HEK293 (cell line): ENCODE measurements around the gene FAM72B.
"Not testable (repeated sequence)": the region's sequence is repeated elsewhere in the genome, so short reads cannot be mapped to it uniquely, and the experiment has no call there.

ENCODE experiments used
- CTCF ChIA-PET: fragments of 350-600 bp; formaldehyde crosslinking; extraction: SDS; loops from one replicate; lab custom pipeline; 2021; ENCODE audit warnings: antibody characterized with exemption; lab: Yijun Ruan, JAX
- POLR2A ChIA-PET: fragments of 300-600 bp; formaldehyde crosslinking; extraction: SDS; loops from one replicate; lab custom pipeline; 2020; ENCODE audit warnings: antibody characterized with exemption, inconsistent platforms; lab: Yijun Ruan, JAX
- H3K27ac ChIP-seq: fragments of 200-500 bp; sonication (Bioruptor generic); 2 replicates; pipeline ENCODE4 v1.5.1; 2014; ENCODE audit warnings: low read depth, low read length, control low read depth, inconsistent platforms; ENCODE audit errors: extremely low read depth
- H3K36me3 ChIP-seq, 2 experiments: fragments of 200-500 bp in 1 of 2; sonication (Bioruptor generic) in 1 of 2; 1 replicate in 1 of 2; 2 replicates in 1 of 2; pipeline ENCODE4 v1.5.1; 2014 to 2017; ENCODE audit warnings: inconsistent platforms in 2 of 2, low read length in 2 of 2; ENCODE audit not compliant: control insufficient read depth in 2 of 2, insufficient read depth in 1 of 2
- H3K4me1 ChIP-seq: fragments of 200-500 bp; sonication (Bioruptor generic); 2 replicates; pipeline ENCODE4 v1.5.1; 2014; ENCODE audit warnings: mild to moderate bottlenecking, low read length, inconsistent platforms; ENCODE audit not compliant: control insufficient read depth, insufficient read depth
- H3K4me3 ChIP-seq: 2 replicates; pipeline ENCODE4 v1.5.1; 2011; ENCODE audit warnings: low read depth, mild to moderate bottlenecking, control low read depth, low read length, moderate library complexity
- H3K9me3 ChIP-seq: fragments of 200-500 bp; sonication (Bioruptor generic); 2 replicates; pipeline ENCODE4 v1.5.1; 2014; ENCODE audit warnings: low read depth, low read length, inconsistent platforms; ENCODE audit not compliant: control insufficient read depth, insufficient read depth
- EGR2 ChIP-seq: fragments of 450-650 bp; formaldehyde crosslinking; IDR thresholded peaks from 2 replicates; pipeline ENCODE4 v1.5.1; 2016; ENCODE audit warnings: low read depth, missing biosample characterization, missing genetic modification characterization
- IKZF3 ChIP-seq: fragments of 450-650 bp; IDR thresholded peaks from 2 replicates; pipeline ENCODE4 v1.5.0; 2018; ENCODE audit warnings: missing biosample characterization, mild to moderate bottlenecking, missing genetic modification characterization, moderate library complexity
- KLF8 ChIP-seq: fragments of 450-650 bp; formaldehyde crosslinking; IDR thresholded peaks from 2 replicates; pipeline ENCODE4 v1.5.1; 2016; ENCODE audit warnings: missing biosample characterization, missing genetic modification characterization
- PATZ1 ChIP-seq: fragments of 450-650 bp; formaldehyde crosslinking; IDR thresholded peaks from 2 replicates; pipeline ENCODE4 v1.5.1; 2016; ENCODE audit warnings: missing biosample characterization, missing genetic modification characterization
- PRDM10 ChIP-seq: fragments of 450-650 bp; formaldehyde crosslinking; IDR thresholded peaks from 2 replicates; pipeline ENCODE4 v1.5.1; 2016; ENCODE audit warnings: missing biosample characterization, missing genetic modification characterization
- SP2 ChIP-seq: fragments of 450-650 bp; formaldehyde crosslinking; IDR thresholded peaks from 2 replicates; pipeline ENCODE4 v1.5.1; 2016; ENCODE audit warnings: missing biosample characterization, missing genetic modification characterization
- SP3 ChIP-seq: fragments of 450-650 bp; formaldehyde crosslinking; IDR thresholded peaks from 2 replicates; pipeline ENCODE4 v1.5.1; 2016; ENCODE audit warnings: missing biosample characterization, missing genetic modification characterization
- ZBTB20 ChIP-seq: fragments of 450-650 bp; formaldehyde crosslinking; IDR thresholded peaks from 2 replicates; pipeline ENCODE4 v1.5.1; 2016; ENCODE audit warnings: missing biosample characterization, missing genetic modification characterization
- ZBTB48 ChIP-seq: fragments of 450-650 bp; formaldehyde crosslinking; IDR thresholded peaks from 2 replicates; pipeline ENCODE4 v1.5.1; 2016; ENCODE audit warnings: missing biosample characterization, missing genetic modification characterization
- ZBTB8A ChIP-seq: fragments of 450-650 bp; formaldehyde crosslinking; IDR thresholded peaks from 2 replicates; pipeline ENCODE4 v1.5.1; 2016; ENCODE audit warnings: missing biosample characterization, missing genetic modification characterization
- ZEB2 ChIP-seq: fragments of 450-650 bp; formaldehyde crosslinking; IDR thresholded peaks from 2 replicates; pipeline ENCODE4 v1.5.1; 2016; ENCODE audit warnings: missing biosample characterization, missing genetic modification characterization
- ZFHX2 ChIP-seq: fragments of 450-650 bp; formaldehyde crosslinking; conservative IDR thresholded peaks from 2 replicates; pipeline ENCODE4 v1.5.1; 2016; ENCODE audit warnings: missing biosample characterization, missing genetic modification characterization
- ZNF341 ChIP-seq: fragments of 450-650 bp; formaldehyde crosslinking; IDR thresholded peaks from 2 replicates; pipeline ENCODE4; 2016; ENCODE audit warnings: low read depth, missing biosample characterization, missing genetic modification characterization
- ZNF629 ChIP-seq: fragments of 450-650 bp; formaldehyde crosslinking; IDR thresholded peaks from 2 replicates; pipeline ENCODE4 v1.5.1; 2017; ENCODE audit warnings: missing biosample characterization, missing genetic modification characterization
- TF ChIP-seq, protein P1 (sequence below): fragments of 450-650 bp; formaldehyde crosslinking; conservative IDR thresholded peaks from 2 replicates; pipeline ENCODE4 v1.5.1; 2016; ENCODE audit warnings: low read depth, missing biosample characterization, missing genetic modification characterization
- TF ChIP-seq, protein P2 (sequence below): fragments of 450-650 bp; formaldehyde crosslinking; IDR thresholded peaks from 2 replicates; pipeline ENCODE4 v1.5.1; 2016; ENCODE audit warnings: missing biosample characterization, missing genetic modification characterization
- TF ChIP-seq, protein P3 (sequence below): fragments of 450-650 bp; formaldehyde crosslinking; optimal IDR thresholded peaks from 2 replicates; pipeline ENCODE3; 2016; ENCODE audit warnings: missing biosample characterization, mild to moderate bottlenecking, missing genetic modification characterization

FAM72B gene

DNA sequence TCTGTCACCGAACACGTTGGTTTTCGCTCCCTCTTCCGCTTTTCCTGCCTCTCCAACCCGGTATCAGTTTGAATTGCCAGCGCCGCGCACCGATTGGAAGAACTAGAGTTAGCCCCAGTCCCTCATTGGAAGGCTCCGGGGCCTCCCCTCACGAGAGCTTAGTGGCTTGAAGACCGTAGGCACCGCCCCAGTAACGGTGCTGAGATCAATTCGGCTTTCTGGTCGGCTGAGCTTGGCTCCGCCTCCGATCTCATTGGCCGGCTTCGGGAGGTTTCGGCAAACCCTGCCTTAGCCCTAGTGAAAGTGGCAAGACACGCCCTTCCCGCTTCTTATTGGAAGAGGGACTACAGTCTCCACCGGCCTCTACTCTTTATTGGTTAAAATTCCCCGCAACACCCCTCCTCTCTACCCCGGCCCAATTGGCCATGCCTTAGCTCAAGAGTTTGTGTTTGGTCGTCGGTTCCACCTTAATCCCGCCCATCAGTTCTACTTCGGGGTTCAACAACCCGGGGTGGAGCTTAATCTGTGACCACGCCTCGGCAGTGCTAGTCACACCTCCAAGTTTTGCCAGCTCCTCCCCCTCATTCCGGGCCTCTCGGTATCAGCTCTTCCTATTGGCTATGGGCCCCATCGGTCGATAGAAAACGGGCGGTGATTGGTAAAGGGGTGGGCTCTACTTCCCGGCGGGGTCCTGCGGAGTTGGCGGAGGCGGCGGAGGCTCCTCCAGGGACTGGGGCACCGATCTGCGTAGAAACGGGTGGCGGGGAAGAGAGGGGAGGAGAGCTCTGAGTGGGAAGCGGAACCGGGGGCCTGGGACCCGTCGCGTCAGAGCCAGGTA, at the start of gene FAM72B, which contains the start of gene SRGAP2C:
Gene FAM72B (minus strand): TSS at position 51 of the 838 bp plus-strand sequence. CDS start 851 bp downstream, outside the sequence.
Gene SRGAP2C (plus strand): TSS at position 686 of the 838 bp plus-strand sequence. CDS start 2,472 bp downstream, outside the sequence.
- H3K36me3 ChIP-seq, H3K4me1 ChIP-seq, H3K9me3 ChIP-seq, POLR2A ChIA-PET: not testable (repeated sequence)
- H3K4me3 ChIP-seq = peak within 1 kb of the TSS; percentile 53
- peak; percentile 80 for TF ChIP-seq IKZF3 (tag by site-specific recombination)
- TF ChIP-seq PATZ1 (tag by site-specific recombination) = peak; percentile 73
- TF ChIP-seq ZBTB48 (tag by site-specific recombination) = peak; percentile 53; the same call in 1 of the 2 replicates
- TF ChIP-seq ZNF629 (tag by site-specific recombination) = 0 out of 2 replicates have a peak, but pooled peaks have one; percentile 30
- TF ChIP-seq EGR2 (tag by site-specific recombination) = peak; percentile 74
- TF ChIP-seq ZBTB8A = peak; percentile 58; the same call in 1 of the 2 replicates
- TF ChIP-seq PRDM10 = peak; percentile 28; the same call in 1 of the 2 replicates
- TF ChIP-seq ZNF341 (tag by site-specific recombination) = peak; percentile 80
- TF ChIP-seq ZBTB20 = peak; percentile 70; the same call in 1 of the 2 replicates
- peak; percentile 62; the same call in 1 of the 2 replicates for TF ChIP-seq KLF8 (tag by site-specific recombination)
- TF ChIP-seq, protein P1, sequence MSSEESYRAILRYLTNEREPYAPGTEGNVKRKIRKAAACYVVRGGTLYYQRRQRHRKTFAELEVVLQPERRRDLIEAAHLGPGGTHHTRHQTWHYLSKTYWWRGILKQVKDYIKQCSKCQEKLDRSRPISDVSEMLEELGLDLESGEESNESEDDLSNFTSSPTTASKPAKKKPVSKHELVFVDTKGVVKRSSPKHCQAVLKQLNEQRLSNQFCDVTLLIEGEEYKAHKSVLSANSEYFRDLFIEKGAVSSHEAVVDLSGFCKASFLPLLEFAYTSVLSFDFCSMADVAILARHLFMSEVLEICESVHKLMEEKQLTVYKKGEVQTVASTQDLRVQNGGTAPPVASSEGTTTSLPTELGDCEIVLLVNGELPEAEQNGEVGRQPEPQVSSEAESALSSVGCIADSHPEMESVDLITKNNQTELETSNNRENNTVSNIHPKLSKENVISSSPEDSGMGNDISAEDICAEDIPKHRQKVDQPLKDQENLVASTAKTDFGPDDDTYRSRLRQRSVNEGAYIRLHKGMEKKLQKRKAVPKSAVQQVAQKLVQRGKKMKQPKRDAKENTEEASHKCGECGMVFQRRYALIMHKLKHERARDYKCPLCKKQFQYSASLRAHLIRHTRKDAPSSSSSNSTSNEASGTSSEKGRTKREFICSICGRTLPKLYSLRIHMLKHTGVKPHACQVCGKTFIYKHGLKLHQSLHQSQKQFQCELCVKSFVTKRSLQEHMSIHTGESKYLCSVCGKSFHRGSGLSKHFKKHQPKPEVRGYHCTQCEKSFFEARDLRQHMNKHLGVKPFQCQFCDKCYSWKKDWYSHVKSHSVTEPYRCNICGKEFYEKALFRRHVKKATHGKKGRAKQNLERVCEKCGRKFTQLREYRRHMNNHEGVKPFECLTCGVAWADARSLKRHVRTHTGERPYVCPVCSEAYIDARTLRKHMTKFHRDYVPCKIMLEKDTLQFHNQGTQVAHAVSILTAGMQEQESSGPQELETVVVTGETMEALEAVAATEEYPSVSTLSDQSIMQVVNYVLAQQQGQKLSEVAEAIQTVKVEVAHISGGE (tag by site-specific recombination) = peak; percentile 49; the same call in 1 of the 2 replicates
- TF ChIP-seq ZFHX2 (tag by site-specific recombination) = peak; percentile 69
- TF ChIP-seq, protein P2, sequence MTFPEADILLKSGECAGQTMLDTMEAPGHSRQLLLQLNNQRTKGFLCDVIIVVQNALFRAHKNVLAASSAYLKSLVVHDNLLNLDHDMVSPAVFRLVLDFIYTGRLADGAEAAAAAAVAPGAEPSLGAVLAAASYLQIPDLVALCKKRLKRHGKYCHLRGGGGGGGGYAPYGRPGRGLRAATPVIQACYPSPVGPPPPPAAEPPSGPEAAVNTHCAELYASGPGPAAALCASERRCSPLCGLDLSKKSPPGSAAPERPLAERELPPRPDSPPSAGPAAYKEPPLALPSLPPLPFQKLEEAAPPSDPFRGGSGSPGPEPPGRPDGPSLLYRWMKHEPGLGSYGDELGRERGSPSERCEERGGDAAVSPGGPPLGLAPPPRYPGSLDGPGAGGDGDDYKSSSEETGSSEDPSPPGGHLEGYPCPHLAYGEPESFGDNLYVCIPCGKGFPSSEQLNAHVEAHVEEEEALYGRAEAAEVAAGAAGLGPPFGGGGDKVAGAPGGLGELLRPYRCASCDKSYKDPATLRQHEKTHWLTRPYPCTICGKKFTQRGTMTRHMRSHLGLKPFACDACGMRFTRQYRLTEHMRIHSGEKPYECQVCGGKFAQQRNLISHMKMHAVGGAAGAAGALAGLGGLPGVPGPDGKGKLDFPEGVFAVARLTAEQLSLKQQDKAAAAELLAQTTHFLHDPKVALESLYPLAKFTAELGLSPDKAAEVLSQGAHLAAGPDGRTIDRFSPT (tag by site-specific recombination) = peak; percentile 91
- peak; percentile 75 for TF ChIP-seq SP2 (tag by site-specific recombination)
- TF ChIP-seq ZEB2 (tag by site-specific recombination) = peak; percentile 56; the same call in 1 of the 2 replicates
- TF ChIP-seq SP3 (tag by site-specific recombination) = peak; percentile 81
- TF ChIP-seq, protein P3, sequence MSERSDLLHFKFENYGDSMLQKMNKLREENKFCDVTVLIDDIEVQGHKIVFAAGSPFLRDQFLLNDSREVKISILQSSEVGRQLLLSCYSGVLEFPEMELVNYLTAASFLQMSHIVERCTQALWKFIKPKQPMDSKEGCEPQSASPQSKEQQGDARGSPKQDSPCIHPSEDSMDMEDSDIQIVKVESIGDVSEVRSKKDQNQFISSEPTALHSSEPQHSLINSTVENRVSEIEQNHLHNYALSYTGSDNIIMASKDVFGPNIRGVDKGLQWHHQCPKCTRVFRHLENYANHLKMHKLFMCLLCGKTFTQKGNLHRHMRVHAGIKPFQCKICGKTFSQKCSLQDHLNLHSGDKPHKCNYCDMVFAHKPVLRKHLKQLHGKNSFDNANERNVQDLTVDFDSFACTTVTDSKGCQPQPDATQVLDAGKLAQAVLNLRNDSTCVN (tag by site-specific recombination) = peak; percentile 26
- CTCF ChIA-PET = interaction anchor here (0.7 kb wide), 1 partner anchor 243 kb away, joined by 3 read pairs; no protein-coding TSS in a partner anchor
- H3K27ac ChIP-seq = 0 out of 2 replicates have a peak within 1 kb of the TSS, but pooled peaks have one; percentile 10
